Stomach (tissue), 4 donors: ENCODE measurements around the gene SORCS3.

Experiments
- POLR2AphosphoS5 ChIP-seq, 3 donors: sonication (generic); formaldehyde crosslinking; IDR thresholded peaks; one replicate each; pipeline ENCODE4 v1.6.1; 2016; ENCODE audit warnings: antibody characterized with exemption in 3 of 3
- TF ChIP-seq, protein P1 (sequence below), 7 experiments: fragments of 450-650 bp in 4 of 7; fragments of 200-600 bp in 3 of 7; sonication (generic) in 3 of 7; IDR thresholded peaks; one replicate each; pipeline ENCODE4 v1.5.1; 2016 to 2019; ENCODE audit warnings: antibody characterized with exemption in 7 of 7, control low read depth in 2 of 7, mild to moderate bottlenecking in 1 of 7

DNA sequence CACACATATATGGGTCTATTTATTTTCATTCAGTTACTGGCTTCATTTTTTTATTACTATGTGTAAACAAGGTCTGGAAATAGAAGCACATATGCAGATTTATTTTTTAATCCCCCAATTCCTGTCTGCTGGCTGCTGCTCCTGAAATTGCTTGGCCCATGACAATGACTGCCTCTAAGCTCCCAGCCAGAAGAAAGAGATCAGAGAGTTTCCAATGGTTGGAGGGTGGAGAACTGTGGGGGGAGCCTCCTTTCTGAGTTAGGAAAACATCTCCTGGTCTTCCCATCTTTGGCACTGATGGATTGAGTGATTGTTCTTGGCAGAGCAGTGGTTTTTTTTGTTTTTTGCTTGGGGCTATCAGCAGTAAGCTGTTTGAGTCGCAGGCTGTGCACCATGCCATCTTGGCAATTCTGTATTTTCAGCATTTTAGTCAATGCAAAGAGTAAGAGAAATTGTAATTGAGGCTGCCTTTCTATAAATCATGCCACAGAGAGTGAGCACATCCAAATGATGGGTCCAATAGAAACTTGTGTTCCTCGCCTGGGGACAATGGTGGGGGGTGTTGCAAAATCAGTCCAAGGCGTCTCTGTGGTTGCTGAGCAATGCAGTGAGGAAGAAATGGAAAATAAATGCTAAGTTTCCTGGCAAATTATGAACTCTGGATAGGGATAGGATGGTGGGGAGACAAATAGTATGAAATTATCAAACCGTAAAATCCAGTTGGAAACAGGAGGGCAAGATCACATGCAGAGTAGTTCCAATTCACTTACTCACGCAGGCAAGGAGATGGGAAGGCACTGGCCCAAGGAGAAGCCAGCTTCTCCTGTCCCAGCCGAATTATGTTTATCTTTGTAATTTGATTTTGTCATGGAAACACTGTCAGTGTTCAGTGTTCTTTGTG, 382.4 kb downstream of the SORCS3 start:
- TF ChIP-seq, protein P1, sequence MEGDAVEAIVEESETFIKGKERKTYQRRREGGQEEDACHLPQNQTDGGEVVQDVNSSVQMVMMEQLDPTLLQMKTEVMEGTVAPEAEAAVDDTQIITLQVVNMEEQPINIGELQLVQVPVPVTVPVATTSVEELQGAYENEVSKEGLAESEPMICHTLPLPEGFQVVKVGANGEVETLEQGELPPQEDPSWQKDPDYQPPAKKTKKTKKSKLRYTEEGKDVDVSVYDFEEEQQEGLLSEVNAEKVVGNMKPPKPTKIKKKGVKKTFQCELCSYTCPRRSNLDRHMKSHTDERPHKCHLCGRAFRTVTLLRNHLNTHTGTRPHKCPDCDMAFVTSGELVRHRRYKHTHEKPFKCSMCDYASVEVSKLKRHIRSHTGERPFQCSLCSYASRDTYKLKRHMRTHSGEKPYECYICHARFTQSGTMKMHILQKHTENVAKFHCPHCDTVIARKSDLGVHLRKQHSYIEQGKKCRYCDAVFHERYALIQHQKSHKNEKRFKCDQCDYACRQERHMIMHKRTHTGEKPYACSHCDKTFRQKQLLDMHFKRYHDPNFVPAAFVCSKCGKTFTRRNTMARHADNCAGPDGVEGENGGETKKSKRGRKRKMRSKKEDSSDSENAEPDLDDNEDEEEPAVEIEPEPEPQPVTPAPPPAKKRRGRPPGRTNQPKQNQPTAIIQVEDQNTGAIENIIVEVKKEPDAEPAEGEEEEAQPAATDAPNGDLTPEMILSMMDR (IDR thresholded peaks at IDR 0.05) = no peak
- TF ChIP-seq POLR2AphosphoS5 (IDR thresholded peaks at IDR 0.05) = no peak
